Mucosa of descending colon (tissue), 3 donors: Measurements from ENCODE around the gene CLEC4M. TPM values are rescaled to one million over a fixed set of nuclear protein-coding genes. Genes with fewer than 3 reads are reported as not detected.

Experiments
- ATAC-seq: fragments of 200-7000 bp; cut with Tn5 transposase; one replicate; pipeline ENCODE4 v1.9.1; 2020; ENCODE audit warnings: mild to moderate bottlenecking, moderate library complexity
- DNase-seq, 3 donors: peaks; one replicate each; pipeline ENCODE4 v3.0.0-alpha.2; 2020
- H3K36me3 ChIP-seq: fragments of 200-600 bp; one replicate; pipeline ENCODE4 v1.8.0; 2021; ENCODE audit warnings: low read depth, mild to moderate bottlenecking
- H3K4me1 ChIP-seq: fragments of 200-600 bp; one replicate; pipeline ENCODE4 v1.8.0; 2021; ENCODE audit warnings: low read depth, mild to moderate bottlenecking
- H3K4me3 ChIP-seq: fragments of 200-600 bp; one replicate; pipeline ENCODE4 v1.8.0; 2021; ENCODE audit warnings: mild to moderate bottlenecking
- H3K9me3 ChIP-seq: fragments of 200-600 bp; one replicate; pipeline ENCODE4 v1.8.0; 2021; ENCODE audit warnings: mild to moderate bottlenecking
- CTCF ChIP-seq: fragments of 200-600 bp; IDR thresholded peaks from one replicate; pipeline ENCODE4 v1.8.0; 2022; ENCODE audit warnings: antibody characterized with exemption, mild to moderate bottlenecking
- intact Hi-C, 2 donors: fragments of 100-400 bp; cut with DNase I in 1 of 2; cut with micrococcal nuclease in 1 of 2; formaldehyde crosslinking; loops; one replicate each; pipeline versions ENCODE4 v1.11.0 to v1.11.1; 2022; cut with DNase I, micrococcal nuclease
- total RNA-seq, 3 donors: library from RNA; stranded (reverse); fragmentation: NEBNext Ultra II Directional in 2 of 3; extraction: Animal tissue kit (Norgen Biotek cat#: 25700) in 2 of 3; gene quantifications; one replicate each; pipeline versions ENCODE4 v1.2.1 to v1.2.4, GENCODE V29; 2021 to 2023
- donor health status: DM: no; HTN: no; CAD: no; lungs with moderate emphysema.
- donor health status: DM: no; HTN: no; CAD: no.
- donor health status: DM: no; HTN: yes; CAD: no.

The CLEC4M gene
- total RNA-seq, 3 donors from 2014 or later: not detected

GRCh38 chr19:7799640-7800355, 36.8 kb downstream of the CLEC4M start:
- no peaks in the 10 kb centered on the region for H3K4me1 ChIP-seq
- peak; percentile 34 for TF ChIP-seq CTCF
- ATAC-seq: peak; percentile 81
- H3K4me3 ChIP-seq: no peak overlapping the region
- peaks cover 11% of the 10 kb centered on the region for H3K9me3 ChIP-seq
- no peaks in the 10 kb centered on the region for H3K36me3 ChIP-seq
- intact Hi-C loops: loop anchor here in 1 of 2 donors (10.0 kb wide), 1 partner anchor 115 kb away; the partner anchor contains the start of gene TRAPPC5
- DNase-seq: peak in 2 of 3 donors; percentile 52 to 85

- ATAC-seq (no peak), DNase-seq (no peak)
- Histone ChIP-seq H3K4me3 (no peak overlapping the region), H3K9me3 (peaks cover 11% of the 10 kb centered on the region), H3K36me3 (no peaks in the 10 kb centered on the region), H3K4me1 (no peaks in the 10 kb centered on the region)
- TF ChIP-seq CTCF: no peak
- intact Hi-C loops: no loop called here
Observed at GRCh38 chr19:7801020-7801570, 38.1 kb downstream of the CLEC4M start.

GRCh38 chr19:7806234-7806633, 43.2 kb downstream of the CLEC4M start:
- no peaks in the 10 kb centered on the region for H3K36me3 ChIP-seq

GRCh38 chr19:7806876-7807275, 43.8 kb downstream of the CLEC4M start:
- Histone ChIP-seq H3K9me3 (peaks cover 7% of the 10 kb centered on the region), H3K36me3 (no peaks in the 10 kb centered on the region), H3K4me3 (no peak overlapping the region), H3K4me1 (no peaks in the 10 kb centered on the region)
- no peak for ATAC-seq
- TF ChIP-seq CTCF: no peak
- DNase-seq: no peak
- intact Hi-C loops: no loop called here

More at GRCh38 chr19:7806234-7806633, 43.2 kb downstream of the CLEC4M start:
- H3K4me3 ChIP-seq: no peak overlapping the region
- intact Hi-C loops: no loop called here
- H3K9me3 ChIP-seq: peaks cover 11% of the 10 kb centered on the region
- TF ChIP-seq CTCF: no peak
- no peaks in the 10 kb centered on the region for H3K4me1 ChIP-seq
- ATAC-seq (no peak), DNase-seq (no peak)

GRCh38 chr19:7808108-7808507, 45.1 kb downstream of the CLEC4M start:
- H3K4me3 ChIP-seq: no peak overlapping the region
- peaks cover 7% of the 10 kb centered on the region for H3K9me3 ChIP-seq
- no peak for DNase-seq
- no peaks in the 10 kb centered on the region for H3K4me1 ChIP-seq
- intact Hi-C loops: no loop called here
- no peak for ATAC-seq
- no peak for TF ChIP-seq CTCF
- H3K36me3 ChIP-seq: no peaks in the 10 kb centered on the region
